ENCODE data around the gene GPI.
"Not testable (repeated sequence)": the region's sequence is repeated elsewhere in the genome, so short reads cannot be mapped to it uniquely, and the experiment has no call there.

The GPI gene

GRCh38 chr19:34368338-34368737 is 3.3 kb downstream of the GPI start:
- no peak for DNase-seq (ENCODE audit: low read depth)

DNA sequence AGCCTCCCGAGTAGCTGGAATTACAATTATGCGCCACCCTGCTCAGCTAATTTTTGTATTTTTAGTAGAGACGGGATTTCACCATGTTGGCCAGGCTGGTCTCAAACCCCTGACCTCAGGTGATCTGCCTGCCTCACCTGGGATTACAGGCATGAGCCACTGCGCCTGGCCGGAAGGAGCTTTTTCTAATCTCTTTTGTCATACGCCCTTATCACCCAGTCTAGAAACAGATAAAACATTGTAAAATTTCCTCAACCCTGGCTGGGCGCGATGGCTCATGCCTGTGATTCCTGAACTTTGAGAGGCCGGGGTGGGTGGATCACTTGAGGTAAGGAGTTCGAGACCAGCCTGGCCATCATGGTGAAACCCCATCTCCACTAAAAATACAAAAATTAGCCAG is 4.2 kb downstream of the GPI start:
- not testable (repeated sequence) for DNase-seq (ENCODE audit: low read depth)

DNA sequence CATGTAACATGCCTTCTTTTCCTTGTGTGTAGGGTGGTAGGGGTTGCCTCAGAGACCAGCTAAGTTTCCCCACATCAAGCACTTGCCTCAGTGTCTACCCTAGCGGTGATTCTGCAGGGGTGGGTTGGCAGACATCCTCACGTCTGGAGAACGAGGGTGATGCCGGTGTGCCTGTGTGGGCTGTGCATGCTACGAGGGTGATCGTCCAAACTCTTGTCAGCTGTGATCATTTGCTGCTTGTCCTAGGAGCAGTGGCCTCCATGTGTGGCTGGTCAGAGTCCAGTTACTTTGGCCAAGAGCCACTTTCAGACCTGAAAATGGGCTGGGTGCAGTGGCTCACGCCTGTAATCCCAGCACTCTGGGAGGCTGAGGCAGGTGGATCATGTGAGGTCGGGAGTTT is 5.1 kb downstream of the GPI start:
- DNase-seq (ENCODE audit: low read depth): no peak

- no peak for DNase-seq (ENCODE audit: low read depth)
Observed at GRCh38 chr19:34370983-34371382, 6.0 kb downstream of the GPI start.

DNA sequence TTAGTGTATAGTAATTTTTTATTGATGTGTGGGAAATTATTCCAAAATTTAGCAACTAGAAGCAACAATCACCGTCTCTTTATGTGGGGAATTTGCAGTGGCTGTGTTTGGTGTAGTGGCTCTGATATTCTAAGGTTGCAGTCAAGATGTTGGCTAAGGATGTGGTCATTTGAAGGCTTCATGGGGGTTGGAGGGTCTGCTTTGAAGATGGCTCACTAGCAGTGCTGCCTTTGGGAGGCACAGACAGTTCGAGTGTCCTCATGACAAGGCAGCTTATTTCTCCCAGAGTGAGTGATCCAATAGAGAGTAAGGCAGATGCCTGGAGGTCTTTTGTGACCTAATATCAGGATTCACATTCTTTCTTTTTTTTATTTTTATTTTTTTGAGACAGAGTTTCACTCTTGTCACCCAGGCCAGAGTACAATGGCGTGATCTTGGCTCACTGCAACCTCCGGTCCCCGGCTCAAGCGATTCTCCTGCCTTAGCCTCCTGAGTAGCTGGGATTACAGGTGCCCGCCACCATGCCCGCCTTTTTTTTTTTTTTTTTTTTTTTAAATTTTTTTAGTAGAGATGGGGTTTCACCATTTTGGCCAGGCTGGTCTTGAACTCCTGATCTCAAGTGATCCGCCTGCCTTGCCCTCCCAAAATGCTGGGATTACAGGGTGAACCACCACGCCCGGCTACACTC is 8.7 kb downstream of the GPI start:
- no peak for DNase-seq (ENCODE audit: low read depth)

- no peak for DNase-seq (ENCODE audit: low read depth)
Observed at GRCh38 chr19:34375598-34375997, 10.6 kb downstream of the GPI start.

DNA sequence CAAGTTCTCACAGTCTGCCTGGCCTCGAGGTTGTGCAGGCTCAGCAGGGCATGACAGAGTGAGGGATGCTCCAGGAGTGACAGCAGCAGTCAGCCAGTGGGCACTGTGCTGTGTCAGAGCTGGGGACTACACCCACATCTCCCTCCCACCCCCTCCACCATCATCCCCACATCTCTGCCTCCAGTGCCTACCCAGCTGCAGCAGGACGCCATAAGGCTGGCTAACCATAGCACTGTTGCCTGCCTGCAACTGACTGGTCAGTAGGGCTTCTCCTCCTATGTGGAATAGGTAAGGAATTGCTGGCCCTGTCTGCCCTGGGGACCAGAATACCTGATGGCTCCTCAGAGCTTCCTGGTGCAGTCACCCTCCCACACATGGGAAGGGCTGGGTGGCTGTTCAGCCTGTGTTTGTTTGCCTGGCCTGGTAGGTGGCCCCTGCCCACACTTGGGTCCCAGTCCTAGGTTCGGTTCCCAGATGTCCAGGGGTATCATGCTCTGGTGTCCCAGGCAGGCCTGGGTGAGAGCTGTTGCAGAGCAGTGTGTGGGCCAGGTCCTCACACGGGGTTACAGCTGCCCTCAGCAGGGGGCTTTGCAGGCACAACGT is 15.7 kb downstream of the GPI start:
- no peak for DNase-seq (ENCODE audit: low read depth)

- DNase-seq (ENCODE audit: low read depth): no peak
Observed at GRCh38 chr19:34381399-34382251, 16.6 kb downstream of the GPI start.

DNA sequence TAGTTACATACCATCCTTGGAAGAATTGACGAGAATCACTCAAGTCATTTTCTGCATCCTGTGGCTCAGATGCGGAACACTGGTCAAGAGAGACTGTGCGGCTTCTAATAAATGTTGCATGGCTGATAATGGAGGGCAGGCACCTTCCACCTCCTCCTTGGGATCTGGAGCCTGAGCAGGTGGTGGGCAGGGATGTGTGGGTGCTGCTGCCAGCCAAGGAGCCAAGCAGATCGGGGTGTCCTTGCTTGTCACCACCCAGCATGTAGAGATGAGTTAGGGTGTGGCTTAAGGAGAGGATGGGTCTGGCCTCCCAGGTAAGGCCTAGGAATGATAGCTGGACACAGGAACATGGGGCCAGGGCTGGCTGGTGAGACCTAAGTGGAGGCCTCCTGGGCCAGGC is 17.5 kb downstream of the GPI start:
- no peak for DNase-seq (ENCODE audit: low read depth)

DNA sequence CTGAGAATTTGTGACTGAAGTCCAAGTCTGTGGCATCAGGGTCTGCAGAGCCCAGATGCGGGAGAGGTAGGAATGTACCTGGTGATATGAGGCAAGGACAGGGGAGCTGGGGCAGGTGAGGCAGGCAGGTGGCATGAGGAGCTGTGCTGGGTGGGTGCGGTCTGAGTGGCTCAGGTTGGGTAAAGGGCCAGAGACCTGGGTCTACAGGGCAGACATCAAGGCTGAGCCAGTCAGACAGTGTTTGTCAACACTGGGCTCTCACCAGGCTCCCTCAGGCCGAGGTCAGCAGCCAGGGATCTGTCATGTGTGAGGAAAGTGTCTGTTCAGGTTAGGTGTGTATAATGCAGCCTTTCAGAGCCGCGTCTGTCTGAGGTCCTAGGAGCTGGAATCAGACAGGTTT is 18.6 kb downstream of the GPI start:
- no peak for DNase-seq (ENCODE audit: low read depth)

- no peak for DNase-seq (ENCODE audit: low read depth)
Observed at GRCh38 chr19:34386645-34387445, 21.8 kb downstream of the GPI start.

GRCh38 chr19:34387446-34387810 is 22.4 kb downstream of the GPI start:
- no peak for DNase-seq (ENCODE audit: low read depth)

DNA sequence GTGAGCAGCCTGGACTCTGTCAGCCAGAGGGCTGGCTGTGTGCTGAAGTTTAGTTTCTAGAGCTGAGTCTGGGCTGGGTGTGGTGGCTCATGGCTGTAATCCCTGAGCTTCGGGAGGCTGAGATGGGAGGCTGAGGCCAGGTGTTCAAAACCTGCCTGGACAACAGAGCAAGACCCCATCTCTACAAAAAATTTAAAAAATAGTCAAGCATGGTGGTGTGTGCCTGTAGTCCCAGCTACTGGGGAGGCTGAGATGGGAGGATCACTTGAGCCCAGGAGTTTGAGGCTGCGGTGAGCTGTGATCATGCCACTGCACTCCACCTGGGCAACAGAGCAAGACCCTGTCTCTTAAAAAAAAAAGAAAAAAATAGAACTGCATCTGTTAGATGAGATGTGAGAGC is 23.7 kb downstream of the GPI start:
- not testable (repeated sequence) for DNase-seq (ENCODE audit: low read depth)

GRCh38 chr19:34391813-34392212 is 26.8 kb downstream of the GPI start:
- no peak for DNase-seq (ENCODE audit: low read depth)

DNA sequence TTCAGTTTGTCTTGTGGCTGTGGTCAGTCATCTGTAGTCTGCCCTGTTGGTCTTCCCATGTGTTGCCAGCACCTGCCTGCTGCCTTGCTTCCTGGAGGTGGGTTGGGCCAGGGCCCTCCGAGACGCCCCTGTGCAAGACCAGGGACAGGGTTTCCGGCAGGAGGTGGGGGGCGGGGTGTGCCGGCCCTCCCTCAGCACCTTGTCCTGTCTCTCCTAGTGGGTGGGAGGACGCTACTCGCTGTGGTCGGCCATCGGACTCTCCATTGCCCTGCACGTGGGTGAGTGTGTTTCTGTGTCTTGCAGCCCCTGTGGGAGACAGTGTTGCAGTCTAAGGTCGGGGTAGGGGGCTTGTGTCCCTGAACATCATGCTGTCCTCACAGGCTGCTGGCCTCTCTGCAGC is 28.0 kb downstream of the GPI start:
- no peak for DNase-seq (ENCODE audit: low read depth)

GRCh38 chr19:34393629-34394028 is 28.6 kb downstream of the GPI start:
- DNase-seq (ENCODE audit: low read depth): no peak

DNA sequence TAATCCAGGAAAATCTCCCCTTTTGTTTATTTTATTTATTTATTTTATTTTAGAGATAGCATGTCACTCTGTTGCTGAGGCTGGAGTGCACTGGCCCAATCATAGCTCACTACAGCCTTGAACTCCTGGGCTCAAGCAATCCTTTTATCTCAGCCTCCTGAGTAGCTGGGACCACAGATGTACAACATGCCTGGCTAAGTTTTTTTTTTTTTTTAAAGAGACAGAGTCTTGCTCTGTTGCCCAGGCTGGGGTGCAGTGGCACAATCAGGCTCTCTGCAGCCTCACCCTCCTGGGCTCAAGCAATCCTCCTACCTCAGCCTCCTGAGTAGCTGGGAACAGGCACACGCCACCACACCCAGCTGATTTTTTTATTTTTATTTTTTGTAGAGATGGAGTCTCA is 32.9 kb downstream of the GPI start:
- no peak for DNase-seq (ENCODE audit: low read depth)

DNA sequence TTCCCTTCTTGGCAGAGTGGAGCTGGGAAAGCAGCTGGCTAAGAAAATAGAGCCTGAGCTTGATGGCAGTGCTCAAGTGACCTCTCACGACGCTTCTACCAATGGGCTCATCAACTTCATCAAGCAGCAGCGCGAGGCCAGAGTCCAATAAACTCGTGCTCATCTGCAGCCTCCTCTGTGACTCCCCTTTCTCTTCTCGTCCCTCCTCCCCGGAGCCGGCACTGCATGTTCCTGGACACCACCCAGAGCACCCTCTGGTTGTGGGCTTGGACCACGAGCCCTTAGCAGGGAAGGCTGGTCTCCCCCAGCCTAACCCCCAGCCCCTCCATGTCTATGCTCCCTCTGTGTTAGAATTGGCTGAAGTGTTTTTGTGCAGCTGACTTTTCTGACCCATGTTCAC is 34.9 kb downstream of the GPI start:
- DNase-seq (ENCODE audit: low read depth): no peak

- DNase-seq (ENCODE audit: low read depth): not testable (repeated sequence)
Observed at GRCh38 chr19:34400844-34401243, 35.8 kb downstream of the GPI start.

GRCh38 chr19:34402074-34402600 is 37.1 kb downstream of the GPI start:
- DNase-seq (ENCODE audit: low read depth): no peak

GRCh38 chr19:34403784-34404108 is 38.8 kb downstream of the GPI start:
- DNase-seq (ENCODE audit: low read depth): no peak

Data from non-pigmented ciliary epithelial cell (primary cell).